K562 (cell line): ENCODE results near the gene SLC5A5. TPM values are rescaled to one million over a fixed set of nuclear protein-coding genes. Genes with fewer than 3 reads are reported as not detected.

Experiments
- ATAC-seq: fragments of 200-7000 bp; cut with Tn5 transposase; 3 replicates; pipeline ENCODE4 v1.9.1; 2020; ENCODE audit warnings: moderate library complexity
- BruUV-seq: library from RNA; stranded (reverse); fragments of 400-500 nt; replicated peaks from 2 replicates; lab custom pipeline; 2021; lab: Mats Ljungman, UMichigan
- CTCF ChIA-PET: fragments of 300-600 bp; formaldehyde crosslinking; extraction: SDS; loops from one replicate; lab custom pipeline; 2021; ENCODE audit warnings: low intra/inter-chr PET ratio; lab: Yijun Ruan, JAX
- POLR2A ChIA-PET: fragments of 300-600, 350-650 bp; sonication (Branson Sonifier 250); formaldehyde crosslinking; extraction: SDS; loops from one replicate; lab custom pipeline; 2021; ENCODE audit warnings: antibody characterized with exemption, inconsistent platforms; lab: Yijun Ruan, JAX
- DNase-seq, 4 experiments: peaks; one replicate each; pipeline versions ENCODE4 v3.0.0 to v3.0.0-alpha.2; 2011 to 2018; ENCODE audit warnings: low spot score in 3 of 4, mixed read lengths in 3 of 4; ENCODE audit errors: extremely low read depth in 1 of 4
- FAIRE-seq: peaks from 2 replicates; lab custom pipeline; 2011; peaks lifted over from hg19 to GRCh38; lab: Jason Lieb, UNC
- H2AFZ ChIP-seq: 2 replicates; pipeline ENCODE4 v1.6.0; 2011; ENCODE audit warnings: low read depth, low read length, control low read depth, inconsistent platforms
- H3K27ac ChIP-seq: fragments of 200-600 bp; 3 replicates; pipeline ENCODE4 v1.8.0; 2011; ENCODE audit warnings: low read depth, mild to moderate bottlenecking, control low read depth, inconsistent platforms, low read length, moderate library complexity, mixed read lengths; ENCODE audit errors: extremely low read depth
- H3K27me3 ChIP-seq, 2 experiments: fragments of 300-600 bp in 1 of 2; 2 replicates in 1 of 2; 3 replicates in 1 of 2; pipeline versions ENCODE4 v1.6.0 to v1.8.0; 2011; ENCODE audit warnings: inconsistent platforms in 2 of 2, low read length in 2 of 2, mild to moderate bottlenecking in 1 of 2, mixed read lengths in 1 of 2, moderate library complexity in 1 of 2; ENCODE audit not compliant: control insufficient read depth in 2 of 2, insufficient read depth in 2 of 2
- H3K36me3 ChIP-seq: fragments of 300-600 bp; 3 replicates; pipeline ENCODE4 v1.8.0; 2011; ENCODE audit warnings: mild to moderate bottlenecking, low read length, inconsistent platforms; ENCODE audit not compliant: control insufficient read depth, insufficient read depth
- H3K4me1 ChIP-seq, 2 experiments: fragments of 200-600 bp in 1 of 2; replicated peaks in 1 of 2; 2 replicates in 1 of 2; 3 replicates in 1 of 2; pipeline versions ENCODE4 v1.5.1 to v1.8.0; 2011; ENCODE audit warnings: inconsistent platforms in 2 of 2, low read length in 2 of 2, mild to moderate bottlenecking in 1 of 2, mixed read lengths in 1 of 2, moderate library complexity in 1 of 2; ENCODE audit not compliant: control insufficient read depth in 2 of 2, insufficient read depth in 2 of 2
- H3K4me2 ChIP-seq: 2 replicates; pipeline ENCODE4 v1.6.1; 2011; ENCODE audit warnings: low read length, control low read depth, inconsistent platforms, mixed read lengths; ENCODE audit not compliant: insufficient read depth
- H3K4me3 ChIP-seq: fragments of 200-600 bp; sonication (generic), shearing (Covaris generic); 2 replicates; pipeline ENCODE4 v1.5.1; 2016; ENCODE audit warnings: control low read depth, inconsistent platforms
- H3K79me2 ChIP-seq: fragments of 200-600 bp; 3 replicates; pipeline ENCODE4 v1.8.0; 2011; ENCODE audit warnings: low read length, inconsistent platforms; ENCODE audit not compliant: control insufficient read depth, insufficient read depth
- H3K9ac ChIP-seq, 2 experiments: 2 replicates each; pipeline versions ENCODE4 v1.6.0 to v1.6.1; 2011; ENCODE audit warnings: low read depth in 2 of 2, low read length in 2 of 2, control low read depth in 1 of 2, inconsistent platforms in 1 of 2, mild to moderate bottlenecking in 1 of 2, mixed read lengths in 1 of 2; ENCODE audit not compliant: insufficient read depth in 1 of 2
- H3K9me1 ChIP-seq: one replicate; pipeline ENCODE4 v1.6.0; 2011; ENCODE audit warnings: inconsistent platforms, mild to moderate bottlenecking, low read length, moderate library complexity; ENCODE audit not compliant: control insufficient read depth, insufficient read depth
- H3K9me3 ChIP-seq: replicated peaks from 2 replicates; pipeline ENCODE4 v1.5.1; 2011; ENCODE audit warnings: low read depth, low read length, inconsistent platforms; ENCODE audit not compliant: control insufficient read depth, insufficient read depth
- H4K20me1 ChIP-seq: replicated peaks from 2 replicates; pipeline ENCODE4 v1.6.1; 2011; ENCODE audit warnings: low read length, inconsistent platforms, mixed read lengths; ENCODE audit not compliant: control insufficient read depth, insufficient read depth
- ATF1 ChIP-seq, 2 experiments: fragments of 450-650 bp in 1 of 2; IDR thresholded peaks; 2 replicates each; pipeline ENCODE4 v1.6.1; 2016; ENCODE audit warnings: missing compliant biosample characterization in 1 of 2, missing genetic modification characterization in 1 of 2
- BCOR ChIP-seq: fragments of 450-650 bp; IDR thresholded peaks from 2 replicates; pipeline ENCODE4 v1.6.1; 2016
- CBX3 ChIP-seq, 2 experiments: IDR thresholded peaks; 1 replicate in 1 of 2; 2 replicates in 1 of 2; pipeline ENCODE4 v1.6.1; 2012; ENCODE audit warnings: inconsistent platforms in 2 of 2, low read length in 2 of 2, borderline replicate concordance in 1 of 2, control low read depth in 1 of 2
- CREM ChIP-seq: IDR thresholded peaks from 2 replicates; pipeline ENCODE4 v1.6.1; 2014; ENCODE audit warnings: antibody characterized with exemption, low read depth
- CTCF ChIP-seq, 3 experiments: IDR thresholded peaks in 2 of 3; conservative IDR thresholded peaks in 1 of 3; 2 replicates each; pipeline ENCODE4 v1.5.1; 2011 to 2012; ENCODE audit warnings: low read length in 3 of 3, mild to moderate bottlenecking in 3 of 3, control low read depth in 2 of 3, improper control_type of control experiment in 1 of 3, inconsistent platforms in 1 of 3, low read depth in 1 of 3, mixed read lengths in 1 of 3, moderate library complexity in 1 of 3; ENCODE audit not compliant: insufficient read depth in 2 of 3
- CTCFL ChIP-seq: IDR thresholded peaks from 2 replicates; pipeline ENCODE4 v1.6.1; 2011; ENCODE audit warnings: borderline replicate concordance, low read depth, mild to moderate bottlenecking, moderate library complexity, low read length; ENCODE audit not compliant: insufficient read depth, poor library complexity, severe bottlenecking
- HNRNPL ChIP-seq: fragments of 200-400 bp; formaldehyde crosslinking; IDR thresholded peaks from 2 replicates; pipeline ENCODE4 v1.6.1; 2017; ENCODE audit warnings: low read depth, mild to moderate bottlenecking, low read length
- NR2C1 ChIP-seq, 2 experiments: fragments of 450-650 bp; IDR thresholded peaks; 2 replicates each; pipeline ENCODE4 v1.6.1; 2017; ENCODE audit warnings: mild to moderate bottlenecking in 2 of 2, antibody characterized with exemption in 1 of 2, inconsistent platforms in 1 of 2, missing compliant biosample characterization in 1 of 2, missing genetic modification characterization in 1 of 2
- RBM15 ChIP-seq: fragments of 200-400 bp; formaldehyde crosslinking; IDR thresholded peaks from 2 replicates; pipeline ENCODE4 v1.6.1; 2018; ENCODE audit warnings: mild to moderate bottlenecking, low read length, moderate library complexity; ENCODE audit not compliant: insufficient read depth
- SREBF1 ChIP-seq: fragments of 150-350 bp; IDR thresholded peaks from 2 replicates; pipeline ENCODE4 v1.6.1; 2014; ENCODE audit warnings: antibody characterized with exemption, low read depth, low read length, borderline replicate concordance
- TRIM28 ChIP-seq: fragments of 450-650 bp; IDR thresholded peaks from 2 replicates; pipeline ENCODE4 v1.6.1; 2017
- ZNF12 ChIP-seq: sonication (generic); formaldehyde crosslinking; IDR thresholded peaks from 2 replicates; pipeline ENCODE4 v1.4.0; 2020; ENCODE audit warnings: mild to moderate bottlenecking, missing genetic modification reagents
- ZNF224 ChIP-seq: sonication (generic); formaldehyde crosslinking; IDR thresholded peaks from 2 replicates; pipeline ENCODE4 v1.8.0; 2022; ENCODE audit warnings: mild to moderate bottlenecking, missing genetic modification reagents
- WGBS: fragments of 100-300 bp; shearing (Covaris generic); methylation state at CpG from one replicate; pipeline ENCODE4 v1.1.6; 2016; ENCODE audit warnings: low coverage, mixed read lengths; ENCODE audit not compliant: insufficient coverage; ENCODE audit errors: missing lambda C conversion rate; 5-methylcytosine and 5-hydroxymethylcytosine counted together
- in situ Hi-C: fragments of 300-500 bp; cut with MboI; formaldehyde crosslinking; loops from 4 replicates; pipeline ENCODE4 v1.15.0; 2018; ENCODE audit warnings: inconsistent platforms, mixed read lengths
- intact Hi-C: fragments of 100-400 bp; cut with micrococcal nuclease; formaldehyde crosslinking; loops from 2 replicates; pipeline ENCODE4 v1.14.2; 2022
- polyA plus RNA-seq, 8 experiments: library from polyadenylated mRNA; depleted of rRNA in 4 of 8; stranded (reverse) in 5 of 8; unstranded in 3 of 8; fragments of >200 nt; fragmentation: Nextera tagmentation in 2 of 8; fragmentation: Illumina TruSeq in 1 of 8; extraction: Ambion mirVana in 2 of 8; extraction: Trizol in 1 of 8; gene quantifications; 2 replicates each; pipeline versions ENCODE4 v1.2.1 to v1.2.3, GENCODE V29; 2011 to 2014; ENCODE audit warnings: inconsistent platforms in 1 of 8, missing spikeins in 1 of 8
- total RNA-seq, 7 experiments: library from RNA; depleted of rRNA in 6 of 7; stranded (reverse); fragments of >200 nt in 6 of 7; fragmentation: Illumina TruSeq in 2 of 7; extraction: Trizol in 2 of 7; gene quantifications; 2 replicates each; pipeline versions ENCODE4 v1.2.1 to v1.2.3, GENCODE V29; 2011 to 2021; ENCODE audit warnings: low replicate concordance in 1 of 7
- TF ChIP-seq, protein P1 (sequence below), 3 experiments: fragments of 200-800 bp in 1 of 3; sonication (Bioruptor generic) in 1 of 3; sonication (generic) in 1 of 3; formaldehyde crosslinking in 1 of 3; IDR thresholded peaks; 2 replicates each; pipeline versions ENCODE4 v1.6.1 to v1.8.0; 2016 to 2022; ENCODE audit warnings: mild to moderate bottlenecking in 2 of 3, missing compliant biosample characterization in 2 of 3, missing genetic modification characterization in 2 of 3, missing genetic modification reagents in 1 of 3

SLC5A5 gene
- total and polyA plus RNA-seq, 9 of the 15 experiments (the other 6 are each of a cell fraction or from before 2014, with no cell fraction given), result 0.10 to 0.73 (median 0.23) TPM

GRCh38 chr19:17834350-17835181 lies 37.2 kb upstream of the SLC5A5 start:
- Histone ChIP-seq H3K9me1 (no peaks in the 10 kb centered on the region), H3K27ac (no peak overlapping the region), H2AFZ (no peak overlapping the region), H3K9ac (peak overlapping the region in 1 of 2 experiments; percentile 2; a peak in 1 of 4 replicates), H4K20me1 (peaks cover 5% of the 10 kb centered on the region; the same call in 1 of the 2 replicates), H3K4me2 (no peak overlapping the region), H3K9me3 (no peaks in the 10 kb centered on the region), H3K27me3 (peaks cover 5 to 22% of the 10 kb centered on the region in 2 experiments; a peak in 3 of 5 replicates), H3K4me1 (peaks cover 4 to 33% of the 10 kb centered on the region in 2 experiments; a peak in 3 of 5 replicates), H3K4me3 (no peak overlapping the region), H3K36me3 (no peaks in the 10 kb centered on the region), H3K79me2 (no peaks in the 10 kb centered on the region)
- WGBS, result 35% methylated on average over 26 of the region's 27 CpGs
- in situ Hi-C loops, result no loop called here
- peak; percentile 34 to 57 (median 42) for DNase-seq
- no TSS peak for BruUV-seq
- ChIA-PET CTCF (interaction anchor here (0.7 kb wide), 1 partner anchor 20 kb away, joined by 3 read pairs; no protein-coding TSS in a partner anchor), POLR2A (interaction anchor here (0.5 to 0.7 kb wide), 3 partner anchors 106 to 371 kb away, joined by 4 read pairs; no protein-coding TSS in a partner anchor)
- ATAC-seq, result peak; percentile 65
- intact Hi-C loops, result no loop called here
- FAIRE-seq, result no peak
- TF ChIP-seq TRIM28, result 0 out of 2 replicates have a peak, but pooled peaks have one; percentile 21
- TF ChIP-seq BCOR, result peak; percentile 40; the same call in 1 of the 2 replicates
- peak; percentile 28 to 40 (median 38); a peak in 5 of 6 replicates for TF ChIP-seq CTCF (IDR thresholded peaks at IDR 0.05 in 2 of 3, conservative IDR thresholded peaks at IDR 0.05 in 1 of 3; ENCODE audit: insufficient read depth in 2 of 3, low read depth in 1 of 3, low read length in 3 of 3)
- no peak for TF ChIP-seq SREBF1
- TF ChIP-seq ZNF12 (CRISPR knock-in tag), result peak; percentile 99
- TF ChIP-seq, protein P1, sequence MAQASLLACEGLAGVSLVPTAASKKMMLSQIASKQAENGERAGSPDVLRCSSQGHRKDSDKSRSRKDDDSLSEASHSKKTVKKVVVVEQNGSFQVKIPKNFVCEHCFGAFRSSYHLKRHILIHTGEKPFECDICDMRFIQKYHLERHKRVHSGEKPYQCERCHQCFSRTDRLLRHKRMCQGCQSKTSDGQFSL (CRISPR knock-in tag; IDR thresholded peaks at IDR 0.05), result 0 out of 2 replicates have a peak, but pooled peaks have one; percentile 21
- TF ChIP-seq, protein P1 (tag; IDR thresholded peaks at IDR 0.05), result no peak
- peak; percentile 64; the same call in 1 of the 2 replicates for TF ChIP-seq CREM
- peak; percentile 49 for TF ChIP-seq CTCFL
- no peak for TF ChIP-seq HNRNPL
- no peak for TF ChIP-seq ATF1 (CRISPR knock-in tag; IDR thresholded peaks at IDR 0.05)
- peak; percentile 50 for TF ChIP-seq ATF1 (tag; IDR thresholded peaks at IDR 0.05)
- TF ChIP-seq CBX3 (IDR thresholded peaks at IDR 0.05; ENCODE audit: borderline replicate concordance in 1 of 2, low read length in 2 of 2), result peak in 1 of 2 experiments; percentile 55; a peak in 1 of 3 replicates
- TF ChIP-seq ZNF224, result no peak
- peak; percentile 62; the same call in 1 of the 2 replicates for TF ChIP-seq NR2C1 (IDR thresholded peaks at IDR 0.05)
- TF ChIP-seq NR2C1 (tag; IDR thresholded peaks at IDR 0.05), result 0 out of 2 replicates have a peak, but pooled peaks have one; percentile 27
- TF ChIP-seq RBM15, result no peak
